OCI-LY3 (cell line): ENCODE data around the gene ARHGAP27.
A peak's percentile ranks its signal among the peaks of the same experiment; 100 is the strongest.

Experiments used
- H2AFZ ChIP-seq: fragments of 200-600, 300-600 bp; shearing (Covaris generic); 2 replicates; pipeline ENCODE4 v1.6.0; 2014; ENCODE audit warnings: antibody characterized with exemption, low read depth, low read length
- H3K27ac ChIP-seq: fragments of 200-600, 300-600 bp; sonication (generic); 2 replicates; pipeline ENCODE4 v1.5.1; 2014; ENCODE audit warnings: mild to moderate bottlenecking, low read length, moderate library complexity, mixed read lengths
- H3K27me3 ChIP-seq: fragments of 200-600, 300-600 bp; sonication (generic); 2 replicates; pipeline ENCODE4 v1.6.1; 2014; ENCODE audit warnings: low read depth, low read length, mixed read lengths
- H3K36me3 ChIP-seq: fragments of 200-600, 300-600 bp; sonication (generic); replicated peaks from 2 replicates; pipeline ENCODE3; 2014; ENCODE audit warnings: low read depth, low read length, mixed read lengths
- H3K4me1 ChIP-seq: fragments of 300-600, 200-600 bp; sonication (generic); 2 replicates; pipeline ENCODE4 v1.6.1; 2014; ENCODE audit warnings: low read length, mixed read lengths
- H3K4me2 ChIP-seq: fragments of 200-600, 300-600 bp; sonication (generic); 2 replicates; pipeline ENCODE4 v1.6.1; 2014; ENCODE audit warnings: low read length, mixed read lengths
- H3K4me3 ChIP-seq: fragments of 300-600, 200-600 bp; sonication (generic); 2 replicates; pipeline ENCODE4 v1.5.1; 2014; ENCODE audit warnings: antibody characterized with exemption, mild to moderate bottlenecking, low read length, moderate library complexity
- H3K79me2 ChIP-seq: fragments of 300-600, 200-600 bp; shearing (Covaris generic); 2 replicates; pipeline ENCODE4 v1.6.1; 2014; ENCODE audit warnings: mild to moderate bottlenecking, low read length, mixed read lengths
- H3K9ac ChIP-seq: fragments of 300-600, 200-600 bp; shearing (Covaris generic); 2 replicates; pipeline ENCODE4 v1.6.0; 2014; ENCODE audit warnings: mild to moderate bottlenecking, low read length, moderate library complexity
- H3K9me3 ChIP-seq: fragments of 200-600, 300-600 bp; shearing (Covaris generic); 2 replicates; pipeline ENCODE4 v1.6.1; 2014; ENCODE audit warnings: low read length, mixed read lengths; ENCODE audit not compliant: insufficient read depth
- H4K20me1 ChIP-seq: fragments of 200-600, 300-600 bp; sonication (generic); 2 replicates; pipeline ENCODE4 v1.6.1; 2016; ENCODE audit warnings: low read length, mixed read lengths; ENCODE audit not compliant: insufficient read depth
- EZH2phosphoT487 ChIP-seq: fragments of 200-600 bp; shearing (Covaris generic); IDR thresholded peaks from 2 replicates; pipeline ENCODE4 v1.6.1; 2018; ENCODE audit warnings: antibody characterized with exemption, mixed run types, low read depth
- TF ChIP-seq, protein P1 (sequence below): fragments of 200-600, 300-600 bp; sonication (generic); IDR thresholded peaks from 2 replicates; pipeline ENCODE4 v1.5.1; 2014; ENCODE audit warnings: antibody characterized with exemption, low read length, low read depth

The ARHGAP27 gene

DNA sequence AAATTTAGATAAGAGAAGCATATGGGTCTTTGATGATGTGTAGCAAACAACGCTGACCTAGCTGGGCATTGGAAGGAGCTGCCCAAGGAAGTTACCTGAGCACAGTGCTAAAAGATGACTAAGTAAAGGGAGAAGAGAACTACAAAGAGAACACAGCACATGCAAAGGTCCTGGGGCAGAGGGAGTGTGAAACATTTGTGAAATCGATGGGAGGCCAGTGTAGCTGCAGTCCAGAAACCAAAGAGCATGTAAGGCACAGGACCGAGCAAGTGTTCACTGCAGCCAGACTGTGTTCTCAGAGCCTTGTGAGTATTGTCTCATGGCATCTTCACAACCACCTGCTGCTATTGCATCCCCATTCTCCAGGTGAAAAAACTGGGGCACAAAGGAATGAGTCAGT is 44.9 kb downstream of the ARHGAP27 start:
- Histone ChIP-seq H3K4me1 (peaks cover 39% of the 10 kb centered on the region), H3K27me3 (peaks cover 21% of the 10 kb centered on the region), H3K36me3 (no peaks in the 10 kb centered on the region), H3K9me3 (no peaks in the 10 kb centered on the region), H3K27ac (no peak overlapping the region), H3K4me2 (no peak overlapping the region), H3K4me3 (no peak overlapping the region), H4K20me1 (no peaks in the 10 kb centered on the region), H3K9ac (no peak overlapping the region), H2AFZ (no peak overlapping the region), H3K79me2 (no peaks in the 10 kb centered on the region)
- TF ChIP-seq, protein P1, sequence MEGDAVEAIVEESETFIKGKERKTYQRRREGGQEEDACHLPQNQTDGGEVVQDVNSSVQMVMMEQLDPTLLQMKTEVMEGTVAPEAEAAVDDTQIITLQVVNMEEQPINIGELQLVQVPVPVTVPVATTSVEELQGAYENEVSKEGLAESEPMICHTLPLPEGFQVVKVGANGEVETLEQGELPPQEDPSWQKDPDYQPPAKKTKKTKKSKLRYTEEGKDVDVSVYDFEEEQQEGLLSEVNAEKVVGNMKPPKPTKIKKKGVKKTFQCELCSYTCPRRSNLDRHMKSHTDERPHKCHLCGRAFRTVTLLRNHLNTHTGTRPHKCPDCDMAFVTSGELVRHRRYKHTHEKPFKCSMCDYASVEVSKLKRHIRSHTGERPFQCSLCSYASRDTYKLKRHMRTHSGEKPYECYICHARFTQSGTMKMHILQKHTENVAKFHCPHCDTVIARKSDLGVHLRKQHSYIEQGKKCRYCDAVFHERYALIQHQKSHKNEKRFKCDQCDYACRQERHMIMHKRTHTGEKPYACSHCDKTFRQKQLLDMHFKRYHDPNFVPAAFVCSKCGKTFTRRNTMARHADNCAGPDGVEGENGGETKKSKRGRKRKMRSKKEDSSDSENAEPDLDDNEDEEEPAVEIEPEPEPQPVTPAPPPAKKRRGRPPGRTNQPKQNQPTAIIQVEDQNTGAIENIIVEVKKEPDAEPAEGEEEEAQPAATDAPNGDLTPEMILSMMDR, result no peak
- TF ChIP-seq EZH2phosphoT487, result no peak

DNA sequence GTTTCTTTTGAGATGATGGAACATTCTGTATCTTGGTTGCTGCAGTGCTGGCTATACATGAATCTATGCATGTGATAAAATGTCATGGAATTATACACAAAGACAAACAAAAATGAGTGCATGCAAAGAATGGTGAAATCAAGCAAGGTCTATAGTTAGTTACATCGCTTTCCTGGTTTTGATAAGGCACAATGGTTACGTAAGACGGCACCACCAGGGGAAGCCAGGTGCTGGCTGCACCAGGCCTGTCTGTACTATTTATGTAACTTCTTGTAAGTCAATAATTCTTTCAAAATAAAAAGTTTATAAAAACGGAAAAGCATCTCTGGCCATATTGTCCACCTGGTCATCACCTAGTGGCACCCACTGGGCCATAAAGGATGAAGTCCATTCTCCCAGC is 46.5 kb downstream of the ARHGAP27 start:
- no peak overlapping the region for H3K4me3 ChIP-seq
- peaks cover 21% of the 10 kb centered on the region for H3K27me3 ChIP-seq
- no peaks in the 10 kb centered on the region for H3K9me3 ChIP-seq
- no peaks in the 10 kb centered on the region for H3K79me2 ChIP-seq
- H3K27ac ChIP-seq, result no peak overlapping the region
- no peak overlapping the region for H2AFZ ChIP-seq
- H3K4me2 ChIP-seq, result no peak overlapping the region
- no peak overlapping the region for H3K9ac ChIP-seq
- H4K20me1 ChIP-seq, result no peaks in the 10 kb centered on the region
- no peaks in the 10 kb centered on the region for H3K36me3 ChIP-seq
- H3K4me1 ChIP-seq, result peaks cover 51% of the 10 kb centered on the region
- TF ChIP-seq, protein P1, result no peak
- no peak for TF ChIP-seq EZH2phosphoT487

DNA sequence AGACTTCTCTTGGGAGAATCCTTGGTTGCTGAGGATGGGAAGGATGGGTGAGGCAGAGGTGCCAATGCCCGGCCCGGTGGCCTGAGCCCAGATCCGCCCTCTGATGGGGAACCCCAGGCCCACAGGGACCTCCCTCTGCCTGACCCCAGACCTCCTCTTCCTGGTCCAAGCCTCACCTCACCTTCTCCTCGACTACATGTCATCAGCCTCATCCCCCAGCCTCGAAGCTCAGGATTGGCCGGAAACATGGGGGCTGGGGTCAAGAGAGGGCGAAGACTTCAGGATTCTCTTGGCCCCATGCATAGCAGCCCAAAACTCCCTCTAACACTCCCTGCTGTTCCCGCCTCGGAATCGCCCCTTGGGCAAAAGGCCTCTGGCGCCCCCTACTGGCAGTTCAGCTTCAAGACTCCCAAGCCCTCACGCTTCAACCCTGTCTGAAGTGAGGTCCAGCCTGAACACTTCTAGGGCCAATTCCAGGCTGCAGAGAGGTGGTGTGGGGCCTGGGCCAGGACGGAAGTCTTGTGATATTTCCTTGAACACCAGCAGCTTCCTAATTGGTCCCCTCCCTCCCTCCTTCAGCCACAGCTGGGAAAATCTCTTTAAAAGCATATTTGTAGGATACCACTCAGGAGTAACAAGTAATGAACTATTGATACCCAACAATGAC is 47.2 kb downstream of the ARHGAP27 start:
- TF ChIP-seq, protein P1, result peak; percentile 96
- TF ChIP-seq EZH2phosphoT487, result no peak
- no peaks in the 10 kb centered on the region for H3K79me2 ChIP-seq
- peak overlapping the region; percentile 45; the same call in 1 of the 2 replicates for H3K9ac ChIP-seq
- peak overlapping the region; percentile 58 for H3K4me2 ChIP-seq
- no peaks in the 10 kb centered on the region for H4K20me1 ChIP-seq
- H2AFZ ChIP-seq, result 0 out of 2 replicates have a peak overlapping the region, but pooled peaks have one; percentile 44
- peak overlapping the region; percentile 26 for H3K4me3 ChIP-seq
- peaks cover 21% of the 10 kb centered on the region for H3K27me3 ChIP-seq
- peaks cover 58% of the 10 kb centered on the region for H3K4me1 ChIP-seq
- H3K36me3 ChIP-seq, result no peaks in the 10 kb centered on the region
- H3K9me3 ChIP-seq, result no peaks in the 10 kb centered on the region
- no peak overlapping the region for H3K27ac ChIP-seq

DNA sequence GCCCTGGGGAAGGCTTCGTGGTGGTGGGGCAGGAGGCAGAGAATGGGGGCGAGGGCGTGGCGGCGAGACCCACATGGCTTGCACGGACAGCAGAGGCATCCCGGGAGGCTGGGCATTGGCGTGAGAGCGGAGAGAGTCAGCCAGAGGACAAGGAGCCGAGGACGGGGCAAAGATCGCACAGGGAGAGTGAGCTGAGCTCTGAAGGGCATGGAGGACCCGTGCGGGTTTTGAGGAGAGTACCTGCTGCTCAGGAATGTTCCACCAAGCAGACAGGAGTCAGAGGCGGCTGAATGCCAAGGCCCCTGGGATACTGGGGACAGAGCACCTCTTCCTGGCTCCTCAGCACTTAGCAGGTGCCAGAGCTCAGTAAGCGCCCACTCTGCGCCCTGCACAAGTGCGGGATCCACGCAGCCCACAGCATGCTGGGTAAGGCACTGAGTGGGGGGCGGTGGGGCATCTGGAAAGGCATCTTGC is 47.8 kb downstream of the ARHGAP27 start:
- TF ChIP-seq, protein P1, result no peak
- TF ChIP-seq EZH2phosphoT487, result no peak
- Histone ChIP-seq H3K4me3 (no peak overlapping the region), H4K20me1 (no peaks in the 10 kb centered on the region), H3K27ac (no peak overlapping the region), H3K4me1 (peaks cover 65% of the 10 kb centered on the region), H3K36me3 (no peaks in the 10 kb centered on the region), H2AFZ (no peak overlapping the region), H3K79me2 (no peaks in the 10 kb centered on the region), H3K4me2 (peak overlapping the region; percentile 58), H3K9ac (peak overlapping the region; percentile 45; the same call in 1 of the 2 replicates), H3K9me3 (no peaks in the 10 kb centered on the region), H3K27me3 (peaks cover 21% of the 10 kb centered on the region)
